Islet of Langerhans (tissue), 1 donor: ENCODE measurements around the gene ZNF396.

ENCODE experiments used
- FAIRE-seq: peaks from one replicate; lab custom pipeline; 2011; peaks lifted over from hg19 to GRCh38; lab: Jason Lieb, UNC

Gene ZNF396

DNA sequence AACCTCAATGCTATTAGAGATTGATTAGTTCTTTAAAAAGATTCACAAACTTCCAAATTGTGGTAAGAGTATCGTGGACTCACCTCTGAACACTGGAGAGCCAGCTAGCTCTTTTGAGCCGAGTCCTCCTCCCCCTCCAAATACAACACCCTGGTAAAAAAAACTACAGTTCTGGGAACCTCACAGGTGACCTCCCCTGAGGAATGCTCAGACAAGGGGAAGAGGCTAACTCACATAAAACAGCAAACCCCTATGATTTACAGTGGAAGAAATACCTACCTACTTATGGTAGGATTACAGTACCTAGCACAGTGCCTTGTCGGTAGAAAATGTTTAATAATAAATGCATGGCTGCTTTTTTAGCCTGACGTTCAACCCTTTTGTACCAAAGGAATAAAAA, 41.3 kb downstream of the ZNF396 start:
- no peak for FAIRE-seq

DNA sequence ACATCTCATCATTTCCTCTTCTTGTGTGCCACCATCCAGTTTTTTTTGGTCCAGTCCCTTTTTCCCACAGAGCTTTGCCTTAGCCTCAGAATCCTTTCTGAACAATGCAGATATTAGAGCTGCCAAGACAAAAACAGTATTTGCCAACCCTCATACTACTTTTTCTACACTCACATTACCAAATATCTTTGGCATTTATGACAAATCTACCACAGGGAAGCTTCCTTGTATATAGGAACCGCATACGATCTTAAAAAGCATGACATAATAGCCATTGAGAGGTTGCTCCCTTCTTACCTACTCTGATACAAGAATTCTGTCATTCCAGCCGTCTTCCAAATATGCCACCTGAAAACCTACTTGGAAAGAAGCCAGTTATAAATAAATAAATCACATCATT, 42.3 kb downstream of the ZNF396 start:
- FAIRE-seq = peak; percentile 61

DNA sequence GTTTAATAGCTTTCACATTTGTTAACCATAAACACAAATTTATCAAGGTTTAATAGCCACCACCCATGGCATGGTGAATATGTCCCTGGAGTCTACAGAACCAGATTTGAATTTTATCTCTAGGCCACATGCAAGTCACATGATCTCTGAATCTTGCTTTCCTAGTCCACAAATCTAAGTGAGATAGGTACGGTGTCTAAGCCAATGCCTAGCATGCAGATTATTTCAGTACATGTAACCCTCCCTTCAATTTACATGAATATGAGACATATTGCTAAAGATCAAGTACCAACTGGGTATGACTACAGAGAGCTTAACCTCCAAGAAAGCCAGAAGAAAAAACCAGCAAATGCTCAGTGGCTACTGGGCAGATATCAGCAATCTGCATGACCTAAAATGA, 42.9 kb downstream of the ZNF396 start:
- no peak for FAIRE-seq

- FAIRE-seq = no peak
These were observed 45.6 kb downstream of the ZNF396 start for GRCh38 chr18:35331367-35332087.

DNA sequence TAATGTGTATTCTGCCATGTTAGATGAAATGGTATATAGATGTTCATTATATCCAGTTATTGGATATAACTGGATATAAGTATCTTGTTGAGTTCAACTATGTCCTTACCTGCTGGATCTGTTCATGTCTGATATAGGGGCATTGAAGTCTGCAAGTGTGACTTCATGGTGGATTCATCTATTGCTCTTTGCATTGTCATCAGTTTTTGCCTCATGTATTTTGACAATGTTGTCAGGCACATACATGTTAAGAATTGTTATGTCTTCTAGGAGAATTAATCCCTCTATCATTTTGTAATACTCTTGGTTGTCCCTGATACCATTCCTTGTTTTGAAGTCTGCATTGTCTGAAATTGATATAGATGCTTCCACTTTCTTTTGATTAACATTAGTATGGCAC, 48.3 kb downstream of the ZNF396 start:
- no peak for FAIRE-seq

- no peak for FAIRE-seq
These were observed 50.3 kb downstream of the ZNF396 start for GRCh38 chr18:35326695-35327387.

DNA sequence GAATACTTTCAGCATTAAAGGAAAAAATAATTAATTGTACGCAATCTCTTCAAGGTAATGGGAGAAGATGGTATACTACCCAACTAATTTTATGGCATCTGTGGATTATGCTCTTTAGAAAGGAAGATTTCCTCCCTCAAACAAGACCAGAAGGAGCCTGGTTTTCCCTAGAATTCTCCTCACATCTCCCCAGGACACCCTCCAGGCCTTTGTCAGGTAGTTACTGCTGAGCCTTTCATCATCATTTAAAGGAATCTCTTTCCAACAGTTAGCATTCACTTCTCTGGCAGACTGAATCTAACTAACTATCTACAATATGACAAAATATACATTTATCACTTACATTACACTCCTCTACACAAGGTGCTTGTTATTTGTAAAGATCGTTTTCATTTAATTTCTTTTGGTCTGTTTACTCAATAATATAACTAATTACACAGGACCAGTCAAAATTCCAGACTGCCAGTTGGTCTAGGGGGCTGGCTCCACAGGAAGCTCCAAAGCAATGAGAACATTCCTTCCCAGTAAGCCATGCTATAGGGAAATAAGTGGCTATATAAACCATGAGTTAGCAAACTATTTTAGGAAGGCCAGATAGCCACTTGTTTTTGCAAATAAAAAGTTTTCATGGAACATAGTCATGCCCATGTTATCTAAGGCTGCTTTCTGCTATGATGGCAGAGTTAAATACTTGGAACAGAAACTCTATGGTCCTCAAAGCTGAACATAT, 52.0 kb downstream of the ZNF396 start:
- FAIRE-seq = no peak

- FAIRE-seq = no peak
These were observed 54.4 kb downstream of the ZNF396 start for GRCh38 chr18:35322486-35323458.
